Measurements from ENCODE around the gene UTS2R. TPM values are rescaled to one million over a fixed set of nuclear protein-coding genes. Genes with fewer than 3 reads are reported as not detected.

The UTS2R gene
- total RNA-seq, 1 donor = not detected

DNA sequence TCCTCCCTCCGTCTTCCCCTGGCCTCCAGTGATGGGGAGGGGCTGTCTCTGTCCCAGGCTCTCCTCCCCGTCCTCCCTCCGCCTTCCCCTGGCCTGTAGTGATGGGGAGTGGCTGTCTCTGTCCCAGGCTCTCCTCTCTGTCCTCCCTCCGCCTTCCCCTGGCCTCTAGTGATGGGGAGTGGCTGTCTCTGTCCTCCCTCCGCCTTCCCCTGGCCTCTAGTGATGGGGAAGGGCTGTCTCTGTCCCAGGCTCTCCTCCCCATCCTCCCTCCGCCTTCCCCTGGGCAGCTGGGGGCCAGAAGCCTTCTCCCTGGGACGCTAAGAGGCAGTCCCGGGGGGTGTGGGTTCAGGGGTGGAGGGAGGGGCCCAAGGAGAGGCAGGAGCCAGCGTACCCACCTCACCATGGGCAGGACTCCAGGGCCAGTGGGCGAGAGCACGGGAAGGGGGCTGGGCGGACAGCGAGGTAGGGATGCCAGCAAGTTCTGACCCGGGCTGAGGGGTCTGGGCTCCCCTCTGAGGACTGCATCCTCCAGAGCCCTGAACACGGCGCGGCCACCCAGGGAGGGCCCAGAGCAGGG lies 14.8 kb downstream of the UTS2R start:
- Histone ChIP-seq H3K79me2 (ENCODE audit: insufficient read depth, low read length) (no peaks in the 10 kb centered on the region), H3K4me3 (ENCODE audit: insufficient read depth, low read length) (no peak overlapping the region), H3K27ac (ENCODE audit: low read depth, low read length) (no peak overlapping the region), H3K27me3 (ENCODE audit: insufficient read depth, low read length) (peaks cover 37% of the 10 kb centered on the region), H3K9me3 (ENCODE audit: low read depth, low read length) (no peaks in the 10 kb centered on the region), H4K20me1 (ENCODE audit: insufficient read depth, low read length) (no peaks in the 10 kb centered on the region), H3K4me1 (ENCODE audit: insufficient read depth, low read length) (peaks cover 8% of the 10 kb centered on the region), H3K36me3 (ENCODE audit: insufficient read depth, low read length) (no peaks in the 10 kb centered on the region), H2AFZ (ENCODE audit: low read length) (no peak overlapping the region), H3K4me2 (ENCODE audit: insufficient read depth, low read length) (no peak overlapping the region)
- TF ChIP-seq, protein P1, sequence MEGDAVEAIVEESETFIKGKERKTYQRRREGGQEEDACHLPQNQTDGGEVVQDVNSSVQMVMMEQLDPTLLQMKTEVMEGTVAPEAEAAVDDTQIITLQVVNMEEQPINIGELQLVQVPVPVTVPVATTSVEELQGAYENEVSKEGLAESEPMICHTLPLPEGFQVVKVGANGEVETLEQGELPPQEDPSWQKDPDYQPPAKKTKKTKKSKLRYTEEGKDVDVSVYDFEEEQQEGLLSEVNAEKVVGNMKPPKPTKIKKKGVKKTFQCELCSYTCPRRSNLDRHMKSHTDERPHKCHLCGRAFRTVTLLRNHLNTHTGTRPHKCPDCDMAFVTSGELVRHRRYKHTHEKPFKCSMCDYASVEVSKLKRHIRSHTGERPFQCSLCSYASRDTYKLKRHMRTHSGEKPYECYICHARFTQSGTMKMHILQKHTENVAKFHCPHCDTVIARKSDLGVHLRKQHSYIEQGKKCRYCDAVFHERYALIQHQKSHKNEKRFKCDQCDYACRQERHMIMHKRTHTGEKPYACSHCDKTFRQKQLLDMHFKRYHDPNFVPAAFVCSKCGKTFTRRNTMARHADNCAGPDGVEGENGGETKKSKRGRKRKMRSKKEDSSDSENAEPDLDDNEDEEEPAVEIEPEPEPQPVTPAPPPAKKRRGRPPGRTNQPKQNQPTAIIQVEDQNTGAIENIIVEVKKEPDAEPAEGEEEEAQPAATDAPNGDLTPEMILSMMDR (IDR thresholded peaks at IDR 0.05; ENCODE audit: extremely low read depth, low read depth, low read length) = no peak
- DNase-seq (ENCODE audit: insufficient read length, low spot score, missing footprints) = no peak

DNA sequence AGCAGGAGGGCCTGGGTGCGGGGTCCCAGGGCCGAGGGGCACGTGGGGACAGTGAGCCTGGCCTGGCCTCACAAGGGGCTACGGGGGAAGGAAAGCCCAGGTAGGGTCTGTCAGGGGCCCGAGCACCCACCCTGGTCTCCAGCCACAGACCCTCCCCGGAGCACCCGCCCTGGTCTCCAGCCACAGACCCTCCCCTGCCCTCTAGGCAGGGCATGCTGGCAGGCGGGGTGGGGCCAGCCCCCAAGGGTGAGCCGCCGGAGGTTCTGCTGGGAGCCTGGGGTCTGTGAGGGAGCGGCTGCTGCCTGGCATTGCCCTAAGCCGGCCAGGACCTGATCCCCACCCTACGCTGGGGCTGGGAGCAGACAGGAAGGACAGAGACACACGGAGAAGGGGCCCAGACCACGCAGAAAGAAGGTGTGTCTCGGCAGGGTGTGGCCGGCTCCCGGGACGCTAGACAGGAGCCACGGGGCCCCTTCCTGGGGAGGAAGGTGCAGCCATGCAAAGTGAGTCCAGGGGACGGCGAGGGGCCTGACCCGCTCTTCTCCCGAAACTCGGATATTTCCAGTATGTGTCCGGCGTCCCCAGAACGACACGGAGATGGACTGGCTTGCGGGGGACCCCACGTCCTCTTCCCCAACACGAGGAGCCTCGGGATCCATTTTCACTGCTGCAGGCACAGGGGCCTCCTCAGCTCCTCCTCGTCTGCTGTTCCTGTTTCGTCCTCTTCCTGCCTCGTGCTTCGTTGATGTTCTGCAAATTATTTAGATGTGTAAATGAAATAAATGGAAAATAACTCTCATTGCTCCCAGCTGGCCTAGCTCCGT lies 15.5 kb downstream of the UTS2R start:
- Histone ChIP-seq H3K79me2 (ENCODE audit: insufficient read depth, low read length) (no peaks in the 10 kb centered on the region), H3K9me3 (ENCODE audit: low read depth, low read length) (no peaks in the 10 kb centered on the region), H3K36me3 (ENCODE audit: insufficient read depth, low read length) (no peaks in the 10 kb centered on the region), H3K4me3 (ENCODE audit: insufficient read depth, low read length) (no peak overlapping the region), H4K20me1 (ENCODE audit: insufficient read depth, low read length) (no peaks in the 10 kb centered on the region), H3K4me1 (ENCODE audit: insufficient read depth, low read length) (peaks cover 8% of the 10 kb centered on the region), H3K4me2 (ENCODE audit: insufficient read depth, low read length) (no peak overlapping the region), H3K27ac (ENCODE audit: low read depth, low read length) (no peak overlapping the region), H2AFZ (ENCODE audit: low read length) (no peak overlapping the region), H3K27me3 (ENCODE audit: insufficient read depth, low read length) (peaks cover 37% of the 10 kb centered on the region)
- TF ChIP-seq, protein P1 (IDR thresholded peaks at IDR 0.05; ENCODE audit: extremely low read depth, low read depth, low read length) = no peak
- peak; percentile 69 for DNase-seq (ENCODE audit: insufficient read length, low spot score, missing footprints)

DNA sequence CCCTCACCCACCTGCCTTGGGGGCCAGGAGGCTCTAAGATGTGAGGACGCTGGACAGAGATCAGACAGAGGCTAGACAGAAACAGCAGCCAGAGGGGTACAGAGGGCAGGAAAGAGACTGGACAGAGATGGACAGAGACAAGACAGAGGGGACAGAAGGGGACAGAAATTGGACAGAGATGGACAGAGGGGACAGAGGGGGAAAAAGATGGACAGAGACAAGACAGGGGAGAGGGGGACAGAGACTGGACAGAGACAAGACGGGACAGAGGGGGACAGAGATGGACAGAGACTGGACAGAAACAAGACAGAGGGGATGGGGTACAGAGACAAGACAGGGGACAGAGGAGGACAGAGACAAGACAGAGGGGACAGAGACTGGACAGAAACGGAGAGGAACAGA lies 16.1 kb downstream of the UTS2R start:
- Histone ChIP-seq H4K20me1 (ENCODE audit: insufficient read depth, low read length) (no peaks in the 10 kb centered on the region), H3K4me2 (ENCODE audit: insufficient read depth, low read length) (no peak overlapping the region), H3K27ac (ENCODE audit: low read depth, low read length) (no peak overlapping the region), H3K27me3 (ENCODE audit: insufficient read depth, low read length) (peaks cover 37% of the 10 kb centered on the region), H3K9me3 (ENCODE audit: low read depth, low read length) (no peaks in the 10 kb centered on the region), H3K4me1 (ENCODE audit: insufficient read depth, low read length) (peaks cover 8% of the 10 kb centered on the region), H3K36me3 (ENCODE audit: insufficient read depth, low read length) (no peaks in the 10 kb centered on the region), H3K79me2 (ENCODE audit: insufficient read depth, low read length) (no peaks in the 10 kb centered on the region), H2AFZ (ENCODE audit: low read length) (no peak overlapping the region), H3K4me3 (ENCODE audit: insufficient read depth, low read length) (no peak overlapping the region)
- no peak for DNase-seq (ENCODE audit: insufficient read length, low spot score, missing footprints)
- TF ChIP-seq, protein P1 (IDR thresholded peaks at IDR 0.05; ENCODE audit: extremely low read depth, low read depth, low read length) = no peak

DNA sequence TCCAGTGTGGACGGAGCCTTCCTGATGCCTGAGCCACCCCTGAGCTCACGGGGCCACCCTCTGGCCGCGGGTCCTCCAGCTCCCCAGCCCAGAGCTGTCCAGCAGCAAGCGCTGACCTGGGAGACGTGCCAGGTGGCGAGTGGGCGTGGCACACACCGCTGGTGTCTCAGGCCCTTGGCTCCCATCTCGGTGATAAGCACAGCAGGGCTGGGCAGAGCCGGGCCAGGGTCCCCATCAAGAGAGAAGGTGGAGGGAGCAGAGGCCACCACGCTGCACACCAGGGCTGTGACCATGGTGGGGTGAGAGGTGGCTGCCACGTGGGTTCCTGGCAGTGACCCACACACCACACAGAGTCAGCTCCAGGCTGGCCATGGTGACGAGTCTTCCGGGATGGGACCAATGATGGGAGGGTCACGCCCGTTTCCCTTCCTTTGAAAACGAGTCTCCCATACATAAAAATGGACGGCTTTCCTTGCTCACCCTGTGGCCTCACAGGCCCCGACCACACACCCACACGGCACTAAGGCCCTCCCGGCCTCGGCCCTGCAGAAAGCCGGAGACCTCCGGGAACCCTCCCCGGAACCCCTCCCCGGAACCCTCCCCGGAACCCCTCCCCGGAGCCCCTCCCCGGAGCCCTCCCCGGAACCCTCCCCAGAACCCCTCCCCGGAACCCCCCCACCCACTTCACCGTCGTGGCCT lies 16.8 kb downstream of the UTS2R start:
- Histone ChIP-seq H3K4me2 (ENCODE audit: insufficient read depth, low read length) (no peak overlapping the region), H2AFZ (ENCODE audit: low read length) (no peak overlapping the region), H3K4me1 (ENCODE audit: insufficient read depth, low read length) (peaks cover 8% of the 10 kb centered on the region), H3K36me3 (ENCODE audit: insufficient read depth, low read length) (no peaks in the 10 kb centered on the region), H3K4me3 (ENCODE audit: insufficient read depth, low read length) (no peak overlapping the region), H3K27ac (ENCODE audit: low read depth, low read length) (no peak overlapping the region), H4K20me1 (ENCODE audit: insufficient read depth, low read length) (no peaks in the 10 kb centered on the region), H3K27me3 (ENCODE audit: insufficient read depth, low read length) (peaks cover 37% of the 10 kb centered on the region), H3K9me3 (ENCODE audit: low read depth, low read length) (no peaks in the 10 kb centered on the region), H3K79me2 (ENCODE audit: insufficient read depth, low read length) (no peaks in the 10 kb centered on the region)
- TF ChIP-seq, protein P1 (IDR thresholded peaks at IDR 0.05; ENCODE audit: extremely low read depth, low read depth, low read length) = no peak
- DNase-seq (ENCODE audit: insufficient read length, low spot score, missing footprints) = peak; percentile 82
